ENCODE data around the gene CCDC158.
A peak's percentile ranks its signal among the peaks of the same experiment; 100 is the strongest.

Gene CCDC158

GRCh38 chr4:76280488-76281441 lies 140.2 kb downstream of the CCDC158 start:
- no peak for DNase-seq (ENCODE audit: low read depth in 2 of 2)

- peak in 1 of 2 donors; percentile 5 for DNase-seq (ENCODE audit: low read depth in 2 of 2)
Observed at GRCh38 chr4:76279462-76279861, 141.5 kb downstream of the CCDC158 start.

GRCh38 chr4:76278583-76278982 lies 142.4 kb downstream of the CCDC158 start:
- DNase-seq (ENCODE audit: low read depth in 2 of 2), result no peak

GRCh38 chr4:76277667-76278066 lies 143.3 kb downstream of the CCDC158 start:
- DNase-seq (ENCODE audit: low read depth in 2 of 2), result no peak

- DNase-seq (ENCODE audit: low read depth in 2 of 2), result no peak
Observed at GRCh38 chr4:76276813-76277212, 144.1 kb downstream of the CCDC158 start.

- DNase-seq (ENCODE audit: low read depth in 2 of 2), result no peak
Observed at GRCh38 chr4:76275486-76276124, 145.3 kb downstream of the CCDC158 start.

GRCh38 chr4:76272999-76273398 lies 147.9 kb downstream of the CCDC158 start:
- no peak for DNase-seq (ENCODE audit: low read depth in 2 of 2)

- DNase-seq (ENCODE audit: low read depth in 2 of 2), result no peak
Observed at GRCh38 chr4:76272582-76272981, 148.4 kb downstream of the CCDC158 start.

- DNase-seq (ENCODE audit: low read depth in 2 of 2), result no peak
Observed at GRCh38 chr4:76272073-76272472, 148.9 kb downstream of the CCDC158 start.

- DNase-seq (ENCODE audit: low read depth in 2 of 2), result no peak
Observed at GRCh38 chr4:76271248-76271647, 149.7 kb downstream of the CCDC158 start.

- DNase-seq (ENCODE audit: low read depth in 2 of 2), result no peak
Observed at GRCh38 chr4:76270244-76271175, 150.4 kb downstream of the CCDC158 start.

- no peak for DNase-seq (ENCODE audit: low read depth in 2 of 2)
Observed at GRCh38 chr4:76267811-76268210, 153.1 kb downstream of the CCDC158 start.

GRCh38 chr4:76266627-76267026 lies 154.3 kb downstream of the CCDC158 start:
- no peak for DNase-seq (ENCODE audit: low read depth in 2 of 2)

GRCh38 chr4:76265631-76266218 lies 155.2 kb downstream of the CCDC158 start:
- DNase-seq (ENCODE audit: low read depth in 2 of 2), result no peak

Measured in activated CD4-positive, alpha-beta T cell treated with anti-CD3 and anti-CD28 coated beads for 24 hours (primary cell).